H1 (cell line): ENCODE results near the gene GALNT5. TPM values are rescaled to one million over a fixed set of nuclear protein-coding genes. Genes with fewer than 3 reads are reported as not detected.

Experiments
- CTCF ChIA-PET: fragments of 300-600 bp; sonication (Branson Sonifier 250); formaldehyde crosslinking; loops from one replicate; lab custom pipeline; 2021; ENCODE audit not compliant: partially characterized antibody; lab: Charles Lee
- POLR2A ChIA-PET: fragments of 300-600 bp; sonication (Branson Sonifier 250); formaldehyde crosslinking; loops from one replicate; lab custom pipeline; 2021; ENCODE audit warnings: inconsistent platforms; ENCODE audit not compliant: partially characterized antibody; lab: Charles Lee
- DNase-seq, 2 experiments: peaks; one replicate each; pipeline versions ENCODE4 v3.0.0 to v3.0.0-alpha.2; 2010 to 2022; ENCODE audit warnings: low spot score in 2 of 2, low read depth in 1 of 2, mixed read lengths in 1 of 2
- FAIRE-seq: peaks from 2 replicates; lab custom pipeline; 2011; peaks lifted over from hg19 to GRCh38; lab: Jason Lieb, UNC
- H2AFZ ChIP-seq: 2 replicates; pipeline ENCODE4 v1.8.1; 2012; ENCODE audit warnings: low read length, inconsistent platforms
- H2AK5ac ChIP-seq: 2 replicates; pipeline ENCODE4 v1.6.1; 2013; ENCODE audit warnings: low read depth, low read length
- H2BK120ac ChIP-seq: replicated peaks from 2 replicates; pipeline ENCODE3; 2013; ENCODE audit warnings: low read depth, low read length, inconsistent platforms
- H2BK12ac ChIP-seq: 2 replicates; pipeline ENCODE4 v1.6.1; 2013; ENCODE audit warnings: low read depth, low read length
- H2BK15ac ChIP-seq: 2 replicates; pipeline ENCODE4 v1.6.1; 2013; ENCODE audit warnings: low read length
- H2BK20ac ChIP-seq: 2 replicates; pipeline ENCODE4 v1.6.1; 2013; ENCODE audit warnings: low read length
- H2BK5ac ChIP-seq: 2 replicates; pipeline ENCODE4 v1.6.1; 2013; ENCODE audit warnings: low read depth, low read length
- H3K14ac ChIP-seq: 2 replicates; pipeline ENCODE4 v1.6.1; 2013; ENCODE audit warnings: inconsistent platforms; ENCODE audit not compliant: insufficient read length
- H3K18ac ChIP-seq: 2 replicates; pipeline ENCODE4 v1.6.1; 2013; ENCODE audit warnings: low read length; ENCODE audit errors: extremely low read depth
- H3K23ac ChIP-seq: 2 replicates; pipeline ENCODE4 v1.6.1; 2013; ENCODE audit warnings: inconsistent platforms; ENCODE audit not compliant: insufficient read length
- H3K23me2 ChIP-seq: 2 replicates; pipeline ENCODE4 v1.6.1; 2013; ENCODE audit warnings: low read depth, low read length
- H3K27ac ChIP-seq: 2 replicates; pipeline ENCODE4 v1.6.1; 2011; ENCODE audit warnings: low read depth, low read length, inconsistent platforms
- H3K27me3 ChIP-seq, 4 experiments: replicated peaks in 1 of 4; 1 replicate in 1 of 4; 2 replicates in 3 of 4; pipeline versions ENCODE4 v1.6.1 to v1.8.1; 2011 to 2013; ENCODE audit warnings: low read length in 3 of 4, mild to moderate bottlenecking in 3 of 4, inconsistent platforms in 2 of 4, mixed read lengths in 2 of 4, moderate library complexity in 1 of 4; ENCODE audit not compliant: control insufficient read depth in 3 of 4, insufficient read depth in 3 of 4; ENCODE audit errors: extremely low read depth in 1 of 4
- H3K36me3 ChIP-seq, 4 experiments: 2 replicates each; pipeline versions ENCODE4 v1.6.1 to v1.8.1; 2011 to 2013; ENCODE audit warnings: mild to moderate bottlenecking in 4 of 4, low read length in 3 of 4, moderate library complexity in 2 of 4, control low read depth in 1 of 4, inconsistent platforms in 1 of 4; ENCODE audit not compliant: insufficient read depth in 4 of 4, control insufficient read depth in 2 of 4
- H3K4ac ChIP-seq: replicated peaks from 2 replicates; pipeline ENCODE3; 2013; ENCODE audit warnings: low read length, low read depth, mixed read lengths, inconsistent platforms; ENCODE audit not compliant: insufficient read length
- H3K4me1 ChIP-seq, 4 experiments: replicated peaks in 1 of 4; 1 replicate in 1 of 4; 2 replicates in 3 of 4; pipeline versions ENCODE4 v1.6.1 to v1.8.1; 2011 to 2013; ENCODE audit warnings: low read length in 3 of 4, inconsistent platforms in 2 of 4, mixed read lengths in 1 of 4; ENCODE audit not compliant: insufficient read depth in 4 of 4, control insufficient read depth in 3 of 4
- H3K4me2 ChIP-seq, 2 experiments: 2 replicates each; pipeline versions ENCODE4 v1.6.1 to v1.8.1; 2011 to 2013; ENCODE audit warnings: low read depth in 2 of 2, low read length in 2 of 2, control low read depth in 1 of 2, inconsistent platforms in 1 of 2, mild to moderate bottlenecking in 1 of 2; ENCODE audit not compliant: insufficient read depth in 1 of 2
- H3K4me3 ChIP-seq, 4 experiments: fragments of 200-600, 300-600 bp in 1 of 4; sonication (generic), shearing (Covaris generic), sonication (Bioruptor Twin) in 1 of 4; 2 replicates each; pipeline versions ENCODE4 v1.5.1 to v1.8.1; 2011 to 2016; ENCODE audit warnings: low read length in 4 of 4, low read depth in 3 of 4, control low read depth in 2 of 4, inconsistent platforms in 2 of 4, mild to moderate bottlenecking in 2 of 4, mixed read lengths in 1 of 4, moderate library complexity in 1 of 4; ENCODE audit not compliant: insufficient read depth in 2 of 4; ENCODE audit errors: extremely low read depth in 1 of 4
- H3K56ac ChIP-seq: replicated peaks from 2 replicates; pipeline ENCODE3; 2013; ENCODE audit warnings: low read depth, mild to moderate bottlenecking, mixed read lengths, low read length, inconsistent platforms; ENCODE audit not compliant: insufficient read length
- H3K79me1 ChIP-seq: 2 replicates; pipeline ENCODE4 v1.6.1; 2013; ENCODE audit warnings: low read depth, low read length, control low read depth
- H3K79me2 ChIP-seq, 2 experiments: 2 replicates each; pipeline versions ENCODE4 v1.6.1 to v1.8.1; 2012 to 2013; ENCODE audit warnings: low read length in 2 of 2, mild to moderate bottlenecking in 2 of 2, inconsistent platforms in 1 of 2; ENCODE audit not compliant: insufficient read depth in 2 of 2, control insufficient read depth in 1 of 2
- H3K9ac ChIP-seq, 4 experiments: replicated peaks in 1 of 4; 1 replicate in 1 of 4; 2 replicates in 3 of 4; pipeline versions ENCODE4 v1.6.1 to v1.8.1; 2011 to 2013; ENCODE audit warnings: low read depth in 3 of 4, low read length in 3 of 4, control low read depth in 2 of 4, mild to moderate bottlenecking in 2 of 4, moderate library complexity in 2 of 4, inconsistent platforms in 1 of 4; ENCODE audit errors: extremely low read depth in 1 of 4
- H3K9me3 ChIP-seq, 2 experiments: 2 replicates each; pipeline versions ENCODE4 v1.6.1 to v1.8.1; 2012 to 2013; ENCODE audit warnings: mild to moderate bottlenecking in 2 of 2, moderate library complexity in 2 of 2, control low read depth in 1 of 2, inconsistent platforms in 1 of 2, low read depth in 1 of 2, low read length in 1 of 2, mixed read lengths in 1 of 2; ENCODE audit not compliant: insufficient read depth in 2 of 2
- H4K20me1 ChIP-seq, 2 experiments: replicated peaks in 1 of 2; 2 replicates each; pipeline versions ENCODE3 to v1.8.1; 2011 to 2013; ENCODE audit warnings: inconsistent platforms in 2 of 2, low read length in 2 of 2, mild to moderate bottlenecking in 1 of 2; ENCODE audit not compliant: insufficient read depth in 2 of 2, control insufficient read depth in 1 of 2
- H4K5ac ChIP-seq: 2 replicates; pipeline ENCODE4 v1.6.1; 2013; ENCODE audit warnings: low read length, low read depth, mixed read lengths, inconsistent platforms; ENCODE audit not compliant: insufficient read length
- H4K8ac ChIP-seq: 2 replicates; pipeline ENCODE4 v1.8.0; 2013; ENCODE audit warnings: mild to moderate bottlenecking, moderate library complexity, low read length, inconsistent platforms; ENCODE audit not compliant: insufficient read depth; ENCODE audit errors: extremely low read depth
- H4K91ac ChIP-seq: replicated peaks from 2 replicates; pipeline ENCODE3; 2013; ENCODE audit warnings: low read length, mixed read lengths, inconsistent platforms; ENCODE audit not compliant: insufficient read length
- BRCA1 ChIP-seq: IDR thresholded peaks from 2 replicates; pipeline ENCODE4 v1.6.1; 2012; ENCODE audit warnings: low read depth, low read length, improper control_type of control experiment
- GTF2F1 ChIP-seq: IDR thresholded peaks from 2 replicates; pipeline ENCODE4 v1.6.1; 2012; ENCODE audit warnings: low read depth, low read length, improper control_type of control experiment, borderline replicate concordance
- POU5F1 ChIP-seq: IDR thresholded peaks from 2 replicates; pipeline ENCODE4 v1.6.1; 2011; ENCODE audit warnings: low read depth, mild to moderate bottlenecking, low read length, moderate library complexity
- RNF2 ChIP-seq: fragments of 200-900, 300-1000 bp; sonication (generic); IDR thresholded peaks from 2 replicates; pipeline ENCODE4 v1.7.1; 2016; ENCODE audit warnings: borderline replicate concordance, low read depth, mild to moderate bottlenecking, antibody characterized with exemption, low read length; ENCODE audit not compliant: poor library complexity, severe bottlenecking; ENCODE audit errors: missing control alignments
- SP2 ChIP-seq: IDR thresholded peaks from 2 replicates; pipeline ENCODE4 v1.6.1; 2012; ENCODE audit warnings: mild to moderate bottlenecking, low read length, inconsistent platforms
- SUZ12 ChIP-seq: fragments of 200-600 bp; sonication (generic); IDR thresholded peaks from 2 replicates; pipeline ENCODE4 v1.6.1; 2012; ENCODE audit warnings: mild to moderate bottlenecking, inconsistent platforms, low read length, moderate library complexity, mixed read lengths
- TBP ChIP-seq: IDR thresholded peaks from 2 replicates; pipeline ENCODE4 v1.6.1; 2011; ENCODE audit warnings: low read depth, low read length, improper control_type of control experiment
- TCF12 ChIP-seq: IDR thresholded peaks from 2 replicates; pipeline ENCODE4 v1.6.1; 2011; ENCODE audit warnings: low read depth, mild to moderate bottlenecking, low read length
- WGBS, 2 experiments: shearing (Covaris generic) in 1 of 2; methylation state at CpG; one replicate each; pipeline versions ENCODE4 v1.1.6 to v1.1.7; 2013 to 2015; ENCODE audit warnings: low lambda C conversion rate in 2 of 2, mixed read lengths in 2 of 2, inconsistent platforms in 1 of 2, low coverage in 1 of 2, missing lambda C conversion rate in 1 of 2; ENCODE audit not compliant: insufficient replicate concordance in 2 of 2, insufficient coverage in 1 of 2, insufficient read length in 1 of 2; ENCODE audit errors: extremely low coverage in 1 of 2, missing lambda C conversion rate in 1 of 2; 5-methylcytosine and 5-hydroxymethylcytosine counted together
- polyA plus RNA-seq, 7 experiments: library from polyadenylated mRNA; depleted of rRNA in 3 of 7; stranded (reverse) in 5 of 7; unstranded in 2 of 7; fragments of >200 nt in 5 of 7; fragments of 200-250 nt in 2 of 7; gene quantifications; 1 replicate in 5 of 7; 2 replicates in 1 of 7; 4 replicates in 1 of 7; pipeline versions ENCODE4 v1.2.1 to v1.2.3, GENCODE V29; 2011 to 2013; ENCODE audit warnings: missing spikeins in 2 of 7, mixed read lengths in 2 of 7
- total RNA-seq: library from RNA; stranded (reverse); fragmentation: NEBNext Ultra II Directional; extraction: Animal tissue kit (Norgen Biotek cat#: 25700); gene quantifications from 2 replicates; pipeline ENCODE4 v1.2.1, GENCODE V29; 2021

GALNT5 gene
- total and polyA plus RNA-seq, 2 of the 8 experiments (the other 6 are each of a cell fraction or from before 2014, with no cell fraction given): 0.02 to 0.06 TPM

DNA sequence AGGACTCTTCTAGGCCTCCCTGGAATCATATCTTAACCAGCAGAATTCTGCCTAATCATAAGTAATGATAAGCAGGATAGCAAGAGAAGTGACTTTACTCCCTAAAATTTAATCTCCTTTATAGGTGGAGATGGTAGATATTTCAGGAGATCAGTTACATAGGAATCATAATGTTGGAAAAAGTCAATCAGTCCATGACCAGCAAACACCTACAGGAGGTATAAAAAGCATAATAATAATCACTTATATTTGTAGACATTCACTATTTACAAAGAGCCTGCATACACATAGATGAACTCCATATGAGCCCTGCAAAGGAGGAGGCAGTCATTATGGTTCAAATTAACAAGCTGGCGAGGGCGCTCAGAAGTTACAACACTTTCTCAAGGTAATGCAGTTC lies 2.5 kb downstream of the GALNT5 start:
- no peaks in the 10 kb centered on the region for H3K9me3 ChIP-seq
- H2BK5ac ChIP-seq: no peak overlapping the region
- H4K91ac ChIP-seq: no peak overlapping the region
- no peak overlapping the region for H2BK20ac ChIP-seq
- no peak overlapping the region for H2BK120ac ChIP-seq
- H3K36me3 ChIP-seq: no peaks in the 10 kb centered on the region
- H3K27me3 ChIP-seq: no peaks in the 10 kb centered on the region; a peak in 1 of 7 replicates
- WGBS, 2 experiments: 91% methylated on average over 2 of the region's 2 CpGs; no CpG with 5 or more reads in 1 of the 2 experiments
- CTCF ChIA-PET: interaction anchor here (0.8 to 2.0 kb wide), 2 partner anchors 8 to 45 kb away, joined by 3 to 4 read pairs; no protein-coding TSS in a partner anchor
- no peak overlapping the region for H4K5ac ChIP-seq
- no peak overlapping the region for H3K4me2 ChIP-seq
- H3K9ac ChIP-seq: no peak overlapping the region
- H2BK15ac ChIP-seq: no peak overlapping the region
- H3K4me1 ChIP-seq: peaks cover 0 to 9% (median 3%) of the 10 kb centered on the region in 4 experiments; a peak in 5 of 7 replicates
- H3K4me3 ChIP-seq: no peak overlapping the region
- peaks cover 6% of the 10 kb centered on the region for H3K23me2 ChIP-seq
- no peak overlapping the region for H2AK5ac ChIP-seq
- H4K8ac ChIP-seq: no peak overlapping the region
- H3K18ac ChIP-seq: no peak overlapping the region
- no peak overlapping the region for H2AFZ ChIP-seq
- H3K4ac ChIP-seq: no peak overlapping the region
- no peaks in the 10 kb centered on the region for H3K79me2 ChIP-seq
- POLR2A ChIA-PET: interaction anchor here (1.0 kb wide), 1 partner anchor 106 kb away, joined by 3 read pairs; no protein-coding TSS in a partner anchor
- DNase-seq (no peak), FAIRE-seq (no peak)
- H2BK12ac ChIP-seq: no peak overlapping the region
- no peak overlapping the region for H3K14ac ChIP-seq
- H3K23ac ChIP-seq: no peak overlapping the region
- H4K20me1 ChIP-seq: no peaks in the 10 kb centered on the region
- H3K79me1 ChIP-seq: no peaks in the 10 kb centered on the region
- no peak overlapping the region for H3K56ac ChIP-seq
- H3K27ac ChIP-seq: no peak overlapping the region
- TF ChIP-seq TBP: no peak
- TF ChIP-seq GTF2F1: no peak
- TF ChIP-seq TCF12: no peak
- no peak for TF ChIP-seq SUZ12
- TF ChIP-seq BRCA1: no peak
- no peak for TF ChIP-seq POU5F1
- TF ChIP-seq SP2: no peak
- no peak for TF ChIP-seq RNF2
